HG02610 (cell line): ENCODE results near the gene TGFBR1.
A peak's percentile ranks its signal among the peaks of the same experiment; 100 is the strongest.

Experiments
- ATAC-seq: cut with Tn5 transposase; IDR thresholded peaks from one replicate; pipeline ENCODE4 v1.9.1; 2021; ENCODE audit warnings: mild to moderate bottlenecking, moderate library complexity; ENCODE audit not compliant: unreplicated experiment

TGFBR1 gene

DNA sequence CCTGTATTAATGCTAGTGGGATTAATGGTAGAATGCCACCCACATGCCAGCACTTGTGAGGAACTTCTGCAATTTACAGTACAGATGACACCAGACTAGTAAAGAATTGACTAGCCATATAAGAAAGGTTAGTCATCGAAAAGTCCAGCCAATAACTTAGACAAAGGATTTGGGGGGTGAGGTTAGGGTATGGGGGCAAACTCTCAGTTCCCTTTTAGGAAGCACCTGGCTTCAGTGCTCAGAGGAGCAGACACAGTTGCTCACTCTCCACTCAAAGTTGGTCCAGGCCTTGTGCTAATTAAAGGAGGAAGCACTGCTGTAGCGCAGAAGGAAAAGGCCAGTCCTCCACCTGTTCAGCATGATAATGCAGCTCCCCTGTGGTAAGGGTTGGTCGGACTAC lies 25.2 kb downstream of the TGFBR1 start:
- peak; percentile 68 for ATAC-seq

DNA sequence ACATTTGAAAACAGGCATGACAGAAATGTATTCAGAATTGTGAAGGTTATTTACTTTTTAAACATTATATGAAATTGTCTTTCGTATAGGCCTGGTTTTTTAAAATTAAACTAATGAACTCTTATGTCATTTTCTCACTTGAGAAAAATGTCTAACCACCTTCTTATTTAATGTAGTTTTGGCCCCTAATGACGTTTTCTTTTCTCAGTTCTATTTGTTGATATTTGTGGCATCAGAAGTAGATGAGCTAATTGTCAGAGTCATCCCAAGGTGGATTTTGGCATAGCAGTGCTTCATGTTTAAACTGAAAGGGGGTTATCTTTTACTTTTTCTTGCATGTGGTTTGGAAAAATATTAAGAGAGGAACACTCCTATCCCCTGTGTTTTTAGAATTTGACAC lies 28.2 kb downstream of the TGFBR1 start:
- no peak for ATAC-seq

DNA sequence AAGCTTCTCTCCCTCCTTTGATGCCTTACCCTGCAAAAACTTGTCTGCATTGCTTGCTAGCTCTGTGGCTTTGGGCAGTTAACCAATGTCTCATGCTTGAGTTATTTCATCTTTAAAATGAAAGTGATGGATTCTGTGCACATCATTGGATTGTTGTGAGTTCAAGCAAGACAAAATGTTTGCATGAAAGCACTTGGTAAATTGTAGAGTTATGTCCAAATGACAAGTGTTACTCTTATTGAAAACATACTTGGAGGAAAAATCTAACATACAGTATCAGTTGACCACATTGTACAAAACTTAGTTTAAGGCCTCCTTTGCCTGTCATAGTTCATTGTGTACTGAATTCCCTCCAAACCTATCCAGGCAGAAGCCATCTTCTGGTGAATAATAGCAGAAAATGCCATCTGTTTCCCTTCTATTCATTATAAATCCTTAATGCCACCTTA lies 30.0 kb downstream of the TGFBR1 start:
- no peak for ATAC-seq

DNA sequence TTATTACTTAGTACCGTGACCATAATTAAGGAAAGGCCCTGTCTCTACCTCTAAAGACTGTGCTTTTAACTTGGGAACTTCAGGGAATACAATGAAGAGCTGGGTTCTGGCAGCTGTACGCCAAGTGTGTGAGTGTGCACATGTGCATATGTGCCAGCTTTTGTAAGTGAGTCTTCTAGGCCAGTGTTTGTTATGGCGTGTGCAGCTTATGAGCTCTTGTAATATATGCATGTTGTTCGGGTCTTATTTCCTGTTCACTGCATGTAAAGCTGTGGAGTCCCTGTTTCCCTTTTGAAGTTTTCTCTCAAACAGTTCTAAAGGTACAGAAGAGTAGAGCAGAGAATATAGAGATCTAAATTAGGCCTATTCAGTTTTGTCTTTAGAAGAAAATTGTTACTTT lies 30.5 kb downstream of the TGFBR1 start:
- peak; percentile 48 for ATAC-seq

DNA sequence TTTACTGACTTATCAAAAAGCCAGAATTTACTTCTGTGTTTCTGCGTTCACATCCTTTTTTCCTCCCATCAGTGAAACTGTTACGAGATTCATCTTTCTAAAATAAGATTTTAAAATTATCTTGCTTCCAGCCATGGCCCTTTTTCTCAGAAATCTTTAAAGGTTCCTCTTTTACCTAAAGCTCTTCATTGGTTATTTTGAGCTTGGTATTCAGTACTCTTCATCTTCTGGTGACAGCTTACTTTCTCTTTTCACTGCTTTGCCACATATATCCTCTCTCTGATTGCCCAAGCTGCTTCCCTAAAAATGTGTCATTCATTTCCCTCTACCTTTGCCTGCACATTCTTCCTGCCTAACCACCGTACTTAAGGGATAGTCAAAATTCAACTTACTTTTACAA lies 32.3 kb downstream of the TGFBR1 start:
- ATAC-seq = no peak

DNA sequence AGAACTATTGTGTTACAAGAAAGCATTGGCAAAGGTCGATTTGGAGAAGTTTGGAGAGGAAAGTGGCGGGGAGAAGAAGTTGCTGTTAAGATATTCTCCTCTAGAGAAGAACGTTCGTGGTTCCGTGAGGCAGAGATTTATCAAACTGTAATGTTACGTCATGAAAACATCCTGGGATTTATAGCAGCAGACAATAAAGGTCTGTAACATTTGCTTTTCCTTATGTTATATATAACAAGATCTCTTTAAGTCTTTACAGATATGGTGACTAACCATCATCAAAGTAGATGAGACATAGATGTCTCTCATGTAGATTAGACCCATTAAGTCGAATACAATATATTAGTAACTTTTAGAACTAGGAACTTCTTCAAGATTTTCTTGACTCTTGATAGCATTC lies 33.0 kb downstream of the TGFBR1 start:
- no peak for ATAC-seq

DNA sequence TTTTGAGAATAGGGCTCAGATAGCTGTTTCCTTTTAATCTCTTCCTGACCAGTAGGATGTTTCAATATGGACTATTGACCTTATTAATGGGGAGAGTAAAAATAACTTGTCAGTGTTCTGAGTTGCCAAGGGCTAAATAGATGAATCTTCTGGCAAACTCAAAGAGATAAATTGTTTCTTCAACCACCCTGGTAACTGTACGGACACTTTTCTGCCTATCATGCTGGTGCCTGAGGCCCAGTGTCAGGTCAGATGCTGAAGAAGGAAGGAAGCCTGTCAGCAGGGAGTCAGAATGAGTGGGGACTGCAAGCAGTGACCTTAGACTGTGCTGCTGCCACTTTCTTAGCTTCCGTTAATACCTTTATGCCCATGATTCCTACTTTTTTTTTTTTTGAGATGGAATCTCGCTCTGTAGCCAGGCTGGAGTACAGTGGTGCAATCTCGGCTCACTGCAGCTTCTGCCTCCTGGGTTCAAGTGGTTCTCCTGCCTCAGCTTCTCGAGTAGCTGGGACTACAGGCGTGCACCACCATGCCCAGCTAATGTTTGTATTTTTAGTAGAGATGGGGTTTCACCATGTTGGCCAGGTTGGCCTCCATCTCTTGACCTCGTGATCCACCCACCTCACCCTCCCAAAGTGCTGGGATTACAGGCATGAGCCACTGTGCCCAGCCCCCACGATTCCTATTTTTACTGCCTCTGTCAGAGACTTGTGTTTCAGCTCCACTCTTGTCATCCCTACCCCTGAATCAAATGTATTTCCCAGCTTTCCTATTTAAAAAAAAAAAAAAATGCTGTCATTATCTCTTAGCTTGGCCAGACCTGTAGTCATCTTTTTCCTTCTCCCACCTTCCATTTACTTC lies 33.7 kb downstream of the TGFBR1 start:
- no peak for ATAC-seq

DNA sequence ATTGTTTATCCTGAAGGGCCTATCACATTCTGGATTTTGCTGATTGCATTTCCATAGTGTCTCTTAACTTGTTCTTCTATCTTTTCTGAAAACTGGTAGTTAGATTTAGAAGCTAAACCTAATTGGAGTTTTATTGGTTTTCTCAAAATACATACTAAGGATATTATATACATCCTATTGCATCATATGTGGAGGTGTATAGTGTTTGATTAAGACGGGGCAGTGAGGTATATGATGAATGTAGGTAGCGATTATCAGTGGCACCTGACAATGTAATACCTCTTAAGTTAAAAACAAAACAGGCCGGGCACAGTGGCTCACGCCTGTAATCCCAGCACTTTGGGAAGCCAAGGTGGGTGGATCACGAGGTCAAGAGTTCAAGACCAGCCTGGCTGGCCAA lies 35.0 kb downstream of the TGFBR1 start:
- ATAC-seq = no peak

DNA sequence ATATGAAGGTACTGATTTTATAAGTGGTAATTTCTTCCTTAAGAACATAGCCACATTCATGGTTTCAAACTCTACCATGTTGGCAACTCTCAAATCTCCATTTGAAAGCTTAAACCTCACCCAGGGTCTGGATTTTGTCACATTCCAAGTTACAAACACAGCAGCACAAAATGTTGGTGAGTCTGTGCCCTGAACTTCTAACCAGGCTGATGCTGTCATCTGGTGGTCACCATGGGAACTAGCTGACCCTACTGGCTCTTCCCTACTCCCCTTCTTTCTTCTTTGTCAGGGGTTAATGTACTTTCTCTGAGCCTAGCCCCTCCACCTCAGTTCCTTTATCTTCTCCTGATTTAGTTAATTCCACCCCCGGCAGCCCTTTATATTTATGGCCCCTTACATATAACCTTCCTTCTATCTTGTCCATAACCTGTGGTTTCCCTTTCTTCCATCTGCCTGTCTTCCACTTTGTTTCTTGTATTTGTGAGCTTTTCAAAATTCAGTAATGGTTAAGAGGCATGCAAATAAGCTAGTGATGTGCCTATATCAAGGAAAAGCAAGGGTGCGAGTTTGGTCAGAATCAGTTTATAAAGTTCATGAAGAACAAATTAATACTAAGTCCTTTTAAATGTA lies 35.9 kb downstream of the TGFBR1 start:
- peak; percentile 83 for ATAC-seq

DNA sequence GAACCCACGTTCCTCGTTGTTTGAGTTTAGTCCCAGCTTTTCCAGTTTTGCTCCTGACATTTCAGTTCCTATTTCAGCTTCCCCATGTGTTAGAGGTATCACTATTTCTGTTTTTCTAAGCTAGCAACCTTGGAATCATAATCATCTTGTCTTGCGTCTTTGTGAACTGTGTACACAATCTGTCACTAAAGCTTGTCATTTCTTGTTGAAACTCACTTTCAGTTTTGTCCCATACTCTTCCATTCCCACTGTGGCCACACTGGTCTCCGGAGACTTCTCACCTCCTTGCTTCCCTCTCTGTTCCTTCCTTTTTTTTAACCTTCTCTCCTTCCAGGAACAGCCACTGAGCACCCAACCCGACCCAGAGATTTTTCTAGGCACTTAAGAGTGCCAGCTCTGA lies 36.9 kb downstream of the TGFBR1 start:
- no peak for ATAC-seq

DNA sequence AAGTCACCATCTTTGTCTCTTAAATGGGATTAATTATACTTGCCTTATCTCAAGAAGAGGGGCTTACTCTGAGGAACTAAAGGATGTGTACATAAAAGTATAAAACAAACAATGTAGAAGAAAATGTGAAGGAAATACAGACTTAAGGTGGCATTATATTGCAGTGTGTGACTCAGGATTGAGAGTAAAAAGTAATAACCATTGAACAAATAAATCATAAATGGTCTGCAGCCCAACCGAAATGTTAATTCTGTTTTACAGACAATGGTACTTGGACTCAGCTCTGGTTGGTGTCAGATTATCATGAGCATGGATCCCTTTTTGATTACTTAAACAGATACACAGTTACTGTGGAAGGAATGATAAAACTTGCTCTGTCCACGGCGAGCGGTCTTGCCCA lies 37.4 kb downstream of the TGFBR1 start:
- no peak for ATAC-seq

DNA sequence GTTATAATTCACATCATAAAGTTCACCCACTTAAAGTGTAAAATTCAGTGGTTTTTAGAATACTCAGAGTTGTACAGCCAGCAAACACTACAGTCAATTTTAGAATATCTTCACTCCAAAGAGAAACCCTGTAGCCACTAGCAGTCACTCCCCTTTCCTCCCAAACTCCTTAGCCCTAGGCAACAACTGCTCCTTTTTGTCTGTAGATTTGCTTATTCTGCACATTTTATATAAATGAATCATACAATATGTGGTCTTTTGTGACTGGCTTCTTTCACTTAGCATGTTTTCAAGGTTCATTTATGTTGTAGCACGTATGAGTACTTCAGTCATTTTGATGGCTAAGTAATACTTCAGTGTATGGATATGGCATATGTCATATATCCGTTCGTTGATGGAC lies 38.7 kb downstream of the TGFBR1 start:
- no peak for ATAC-seq

DNA sequence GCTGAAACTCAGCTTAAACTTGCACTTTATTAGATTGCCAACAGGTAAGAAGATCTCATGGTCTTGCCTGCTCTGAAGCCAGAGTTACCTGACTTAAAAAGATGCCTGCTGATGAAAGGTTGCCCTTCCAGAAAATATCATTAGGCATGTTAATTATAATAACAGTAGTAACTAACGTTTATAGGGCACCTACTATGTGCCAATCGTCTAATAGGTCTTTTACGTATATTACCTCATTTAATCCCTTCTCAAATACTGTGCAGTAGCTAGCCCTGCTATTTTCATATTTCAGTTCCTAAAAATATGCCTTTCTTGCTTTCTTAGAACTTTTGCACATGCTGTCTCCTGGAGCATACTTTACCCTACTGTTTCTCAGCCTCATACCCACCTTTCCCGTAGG lies 40.1 kb downstream of the TGFBR1 start:
- ATAC-seq = no peak

DNA sequence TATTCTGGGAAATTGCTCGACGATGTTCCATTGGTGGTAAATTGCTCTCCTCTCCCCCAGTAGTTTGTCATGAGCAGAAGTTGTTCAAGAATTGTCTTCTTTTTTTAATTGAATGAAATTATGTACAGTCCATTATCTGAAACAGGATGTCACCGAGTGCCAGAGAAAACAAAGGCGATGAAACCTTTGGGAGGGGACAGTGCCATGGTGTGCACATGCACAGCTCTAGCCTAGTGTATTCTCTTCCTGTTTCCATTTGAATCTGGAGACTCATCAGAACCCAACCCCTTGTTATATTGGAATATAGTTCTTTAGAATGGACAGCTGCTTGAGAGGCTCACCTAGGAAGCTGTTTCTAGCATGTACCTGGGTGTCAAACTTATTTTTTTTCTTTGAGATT lies 41.7 kb downstream of the TGFBR1 start:
- no peak for ATAC-seq

DNA sequence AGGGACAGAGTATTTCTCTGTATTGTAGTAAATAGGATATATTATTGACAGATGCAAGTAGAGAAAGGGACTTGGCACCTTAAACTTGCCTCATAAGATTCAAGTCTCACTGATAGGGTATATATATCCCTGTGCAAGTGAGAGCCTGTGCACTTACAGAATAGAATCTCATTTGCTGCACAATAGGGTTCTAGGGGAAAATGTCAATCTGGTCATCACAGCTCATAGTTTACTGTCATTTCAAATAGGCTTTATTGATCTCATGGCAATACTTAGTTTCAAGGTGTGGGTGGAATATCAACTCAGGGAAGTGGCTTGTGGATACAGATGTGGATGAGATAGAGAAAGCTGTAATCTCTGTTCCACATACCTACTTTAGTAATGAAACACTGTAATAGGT lies 42.3 kb downstream of the TGFBR1 start:
- no peak for ATAC-seq

DNA sequence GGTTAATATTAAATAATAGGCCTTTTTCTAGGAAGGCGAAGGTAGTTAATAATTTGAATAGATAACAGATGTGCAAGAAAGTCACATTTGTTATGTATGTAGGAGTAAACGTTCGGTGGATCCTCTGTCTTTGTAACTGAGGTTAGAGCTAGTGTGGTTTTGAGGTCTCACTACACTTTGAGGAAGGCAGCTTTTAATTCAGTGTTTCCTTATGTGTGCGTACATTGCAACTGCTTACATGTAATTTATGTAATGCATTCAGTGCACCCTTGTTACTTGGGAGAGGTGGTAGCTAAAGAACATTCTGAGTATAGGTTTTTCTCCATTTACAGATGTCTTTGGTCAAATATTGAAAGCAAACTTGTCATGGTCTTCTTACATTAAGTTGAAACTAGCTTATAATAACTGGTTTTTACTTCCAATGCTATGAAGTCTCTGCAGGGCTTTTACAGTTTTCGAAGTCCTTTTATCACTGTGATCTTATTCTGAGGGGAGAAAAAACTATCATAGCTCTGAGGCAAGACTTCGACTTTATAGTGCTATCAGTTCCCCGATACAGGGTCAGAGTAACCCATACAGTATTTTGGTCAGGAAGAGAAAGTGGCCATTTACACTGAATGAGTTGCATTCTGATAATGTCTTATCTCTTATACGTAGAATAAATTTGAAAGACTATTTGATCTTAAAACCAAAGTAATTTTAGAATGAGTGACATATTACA lies 45.7 kb downstream of the TGFBR1 start:
- no peak for ATAC-seq

DNA sequence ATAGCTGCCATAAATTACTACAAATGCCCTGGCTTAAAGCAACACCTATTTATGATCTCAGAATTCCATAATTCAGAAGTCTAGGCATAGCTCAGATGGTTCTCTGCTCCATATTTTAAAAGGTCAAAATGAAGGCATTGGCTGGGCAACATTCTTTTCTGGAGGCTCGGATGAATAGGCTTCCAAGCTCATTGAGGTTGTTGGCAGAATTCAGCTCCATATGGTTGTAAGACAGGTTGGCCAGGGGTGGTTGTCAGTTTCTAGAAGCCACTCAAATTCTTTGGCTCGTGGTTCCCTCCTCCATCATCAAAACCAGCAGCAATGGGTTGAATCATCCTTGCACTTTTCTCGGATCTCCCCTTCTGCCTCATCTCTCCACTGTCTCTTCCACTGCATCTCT lies 49.4 kb downstream of the TGFBR1 start:
- ATAC-seq = no peak

DNA sequence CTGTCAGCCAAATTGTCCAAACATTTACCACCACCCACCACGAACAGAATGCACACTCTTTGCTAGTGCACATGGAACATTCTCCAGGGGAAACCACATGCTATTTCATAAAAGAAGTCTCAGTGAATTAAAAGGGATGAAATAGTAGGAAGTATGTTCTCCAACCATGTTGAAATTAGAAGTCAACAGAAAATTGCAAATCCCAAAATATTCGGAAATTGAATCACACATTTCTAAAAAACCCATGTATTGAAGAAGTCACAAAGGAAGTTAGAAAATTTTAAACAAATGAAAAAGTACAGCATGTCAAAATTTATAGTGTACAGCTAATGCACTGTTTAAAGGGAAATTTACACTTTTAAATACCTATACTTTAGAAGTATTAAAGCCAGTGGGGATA lies 50.8 kb downstream of the TGFBR1 start:
- ATAC-seq = no peak

DNA sequence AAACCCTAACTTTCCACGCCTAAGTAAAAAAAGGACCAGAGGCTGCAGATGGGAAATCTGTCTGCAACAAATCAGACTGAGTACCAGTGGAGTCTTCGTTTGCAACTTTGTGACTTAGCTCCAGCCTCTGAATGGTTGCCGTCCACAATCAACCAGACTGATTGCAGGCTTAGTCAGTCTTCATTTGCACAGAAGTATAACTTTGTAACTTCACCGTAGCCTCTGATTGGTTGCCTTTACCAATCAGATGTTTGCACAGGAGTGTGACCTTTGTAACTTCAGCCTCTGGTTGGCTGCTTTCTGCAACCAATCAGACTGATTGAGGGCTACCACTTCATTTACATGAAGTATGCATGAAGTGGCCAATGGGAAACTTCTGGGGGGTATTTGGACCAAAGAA lies 53.7 kb downstream of the TGFBR1 start:
- ATAC-seq = no peak

DNA sequence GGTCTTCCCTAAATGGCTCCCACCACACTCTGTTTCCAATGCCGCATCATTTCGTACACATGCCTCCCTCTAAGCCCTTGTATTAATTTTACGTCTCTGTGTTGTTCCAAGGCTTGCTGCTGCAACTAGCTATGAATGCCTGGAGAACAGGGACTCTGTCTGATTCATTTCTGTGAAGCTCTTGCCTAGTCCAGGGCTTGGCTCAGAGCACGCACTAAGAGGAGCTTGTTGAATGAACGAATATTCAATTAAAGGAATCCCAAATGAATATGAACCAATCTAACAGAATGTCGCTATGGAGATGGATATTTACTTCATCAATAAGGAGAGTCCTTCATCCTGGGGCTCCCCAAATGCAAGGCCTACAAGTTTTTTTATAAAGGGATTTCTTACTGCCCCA lies 55.3 kb downstream of the TGFBR1 start:
- no peak for ATAC-seq

DNA sequence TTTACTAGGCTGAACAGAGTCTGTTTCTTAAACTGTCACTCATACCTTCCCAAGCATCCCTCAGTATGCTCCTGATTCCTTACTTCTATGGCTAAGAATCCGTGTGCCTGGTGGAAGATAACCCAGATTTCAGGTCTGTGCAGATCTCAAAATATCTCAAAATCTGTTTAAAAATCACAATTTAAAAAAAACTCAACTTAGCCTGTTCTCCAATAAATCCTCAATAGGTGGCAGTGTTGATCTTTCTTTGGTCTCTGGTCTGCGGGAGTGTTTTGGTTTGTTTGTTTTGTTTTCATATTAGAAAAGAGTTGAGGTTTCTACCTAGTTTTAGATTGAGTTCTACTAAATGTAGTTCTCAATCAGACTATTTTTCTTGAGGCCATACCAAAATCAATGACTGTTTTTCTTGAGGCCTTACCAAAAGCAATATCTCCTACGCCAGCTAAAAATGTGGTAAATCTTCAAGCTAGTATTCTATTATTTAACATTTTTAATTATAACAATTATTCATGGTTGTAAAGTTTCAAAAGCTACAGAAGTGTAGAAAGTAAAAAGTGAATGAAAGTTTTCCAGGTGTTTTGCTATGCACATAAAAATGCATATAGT lies 57.9 kb downstream of the TGFBR1 start:
- peak; percentile 40 for ATAC-seq

DNA sequence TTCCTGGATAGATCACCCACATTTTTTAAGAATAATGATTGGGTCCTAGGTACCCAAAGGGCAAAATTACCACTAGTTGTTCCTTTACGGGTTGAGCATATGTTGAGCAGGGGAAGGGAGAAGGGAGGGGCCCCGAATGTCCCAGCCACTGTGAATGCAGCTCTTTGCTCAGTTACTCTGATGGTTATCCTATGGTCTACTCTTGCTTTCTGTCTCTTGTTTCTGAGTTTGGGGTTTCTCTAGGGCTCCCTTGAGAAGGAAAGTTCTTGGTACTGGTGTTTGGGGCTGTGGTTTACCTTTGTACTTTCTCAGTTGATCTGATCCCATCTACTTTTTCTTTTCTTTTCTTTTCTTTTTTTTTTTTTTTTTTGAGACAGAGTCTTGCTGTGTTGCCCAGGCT lies 61.2 kb downstream of the TGFBR1 start:
- ATAC-seq = no peak
